ENCODE data around the gene DLL3.
"Not testable (repeated sequence)": the region's sequence is repeated elsewhere in the genome, so short reads cannot be mapped to it uniquely, and the experiment has no call there.

Gene DLL3, protein sequence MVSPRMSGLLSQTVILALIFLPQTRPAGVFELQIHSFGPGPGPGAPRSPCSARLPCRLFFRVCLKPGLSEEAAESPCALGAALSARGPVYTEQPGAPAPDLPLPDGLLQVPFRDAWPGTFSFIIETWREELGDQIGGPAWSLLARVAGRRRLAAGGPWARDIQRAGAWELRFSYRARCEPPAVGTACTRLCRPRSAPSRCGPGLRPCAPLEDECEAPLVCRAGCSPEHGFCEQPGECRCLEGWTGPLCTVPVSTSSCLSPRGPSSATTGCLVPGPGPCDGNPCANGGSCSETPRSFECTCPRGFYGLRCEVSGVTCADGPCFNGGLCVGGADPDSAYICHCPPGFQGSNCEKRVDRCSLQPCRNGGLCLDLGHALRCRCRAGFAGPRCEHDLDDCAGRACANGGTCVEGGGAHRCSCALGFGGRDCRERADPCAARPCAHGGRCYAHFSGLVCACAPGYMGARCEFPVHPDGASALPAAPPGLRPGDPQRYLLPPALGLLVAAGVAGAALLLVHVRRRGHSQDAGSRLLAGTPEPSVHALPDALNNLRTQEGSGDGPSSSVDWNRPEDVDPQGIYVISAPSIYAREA

DNA sequence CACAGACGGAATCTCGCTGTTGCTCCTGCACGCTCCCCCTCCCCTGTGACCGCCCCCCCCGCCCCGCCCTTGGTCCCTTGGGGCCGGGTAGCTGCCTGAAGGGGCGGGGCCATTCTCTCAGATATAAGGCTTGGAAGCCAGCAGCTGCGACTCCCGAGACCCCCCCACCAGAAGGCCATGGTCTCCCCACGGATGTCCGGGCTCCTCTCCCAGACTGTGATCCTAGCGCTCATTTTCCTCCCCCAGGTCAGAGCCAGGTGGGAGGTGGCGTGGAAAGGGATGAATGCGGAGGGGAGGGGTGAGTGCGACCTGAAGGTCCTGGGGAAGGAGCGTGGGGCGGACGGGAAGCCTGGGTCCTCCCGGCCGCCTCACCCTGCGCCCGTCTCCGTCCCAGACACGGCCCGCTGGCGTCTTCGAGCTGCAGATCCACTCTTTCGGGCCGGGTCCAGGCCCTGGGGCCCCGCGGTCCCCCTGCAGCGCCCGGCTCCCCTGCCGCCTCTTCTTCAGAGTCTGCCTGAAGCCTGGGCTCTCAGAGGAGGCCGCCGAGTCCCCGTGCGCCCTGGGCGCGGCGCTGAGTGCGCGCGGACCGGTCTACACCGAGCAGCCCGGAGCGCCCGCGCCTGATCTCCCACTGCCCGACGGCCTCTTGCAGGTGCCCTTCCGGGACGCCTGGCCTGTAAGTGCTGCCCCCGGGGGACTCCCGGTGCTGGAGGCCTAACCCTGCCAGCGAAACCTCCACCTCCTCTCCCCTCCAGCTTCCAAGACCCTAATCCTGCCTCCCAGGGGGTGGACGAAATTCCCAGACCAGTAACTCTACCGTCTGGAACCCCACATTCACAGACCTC, at the start of gene DLL3:
Gene DLL3, plus strand, starts transcription at position 150 of the 845 bp plus-strand sequence. Its CDS starts 28 bp downstream, at position 178.
- no peak for DNase-seq (ENCODE audit: low spot score)

DNA sequence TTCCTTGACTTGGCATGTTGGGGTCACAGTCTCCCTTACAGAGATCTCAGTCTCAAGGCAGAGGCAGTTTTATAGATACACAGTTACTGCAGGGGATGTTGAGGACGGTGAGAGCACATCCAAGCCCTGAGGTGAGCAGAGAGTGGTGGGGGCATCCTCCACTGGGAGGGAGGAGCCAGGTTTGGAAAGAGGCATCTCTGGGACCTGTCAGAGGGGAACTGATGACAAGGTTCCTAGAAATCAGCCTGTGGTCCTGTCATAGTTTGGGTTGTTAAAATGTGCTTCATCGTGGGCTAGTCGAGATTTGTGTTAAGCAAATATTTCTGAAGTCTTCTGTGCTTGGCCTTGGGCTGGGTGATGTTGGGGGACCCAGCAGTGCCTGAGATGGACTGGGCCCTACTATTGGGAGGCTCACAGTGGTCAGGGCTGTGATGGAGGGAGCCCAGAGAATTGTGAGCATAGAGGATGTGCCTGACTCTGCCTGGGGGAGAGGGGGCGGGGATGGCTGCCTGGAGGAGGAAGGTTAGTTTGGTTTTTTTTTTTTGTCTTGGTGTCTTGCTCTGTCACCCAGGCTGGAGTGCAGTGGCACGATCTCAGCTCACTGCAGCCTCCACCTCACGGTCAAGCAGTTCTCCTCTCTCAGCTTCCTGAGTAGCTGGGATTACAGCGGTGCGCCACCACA, 49.5 kb upstream of the DLL3 start:
- no peak for DNase-seq (ENCODE audit: low spot score)

DNA sequence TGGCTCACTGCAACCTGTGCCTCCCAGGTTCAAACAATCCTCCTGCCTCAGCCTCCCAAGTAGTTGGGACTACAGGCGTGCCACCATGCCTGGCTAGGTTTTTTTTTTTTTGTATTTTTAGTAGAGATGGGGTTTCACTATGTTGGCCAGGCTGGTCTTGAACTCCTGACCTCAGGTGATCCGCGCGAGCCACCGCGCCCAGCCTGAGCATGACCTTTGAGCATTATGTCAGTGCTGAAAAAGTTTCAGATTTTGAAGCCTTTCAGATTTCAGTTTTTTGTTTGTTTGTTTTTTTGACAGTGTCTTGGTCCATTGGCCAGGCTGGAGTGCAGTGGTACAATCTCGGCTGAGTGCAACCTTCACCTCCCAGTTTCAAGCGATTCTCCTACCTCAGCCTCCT, 47.5 kb upstream of the DLL3 start:
- DNase-seq (ENCODE audit: low spot score), result not testable (repeated sequence)

DNA sequence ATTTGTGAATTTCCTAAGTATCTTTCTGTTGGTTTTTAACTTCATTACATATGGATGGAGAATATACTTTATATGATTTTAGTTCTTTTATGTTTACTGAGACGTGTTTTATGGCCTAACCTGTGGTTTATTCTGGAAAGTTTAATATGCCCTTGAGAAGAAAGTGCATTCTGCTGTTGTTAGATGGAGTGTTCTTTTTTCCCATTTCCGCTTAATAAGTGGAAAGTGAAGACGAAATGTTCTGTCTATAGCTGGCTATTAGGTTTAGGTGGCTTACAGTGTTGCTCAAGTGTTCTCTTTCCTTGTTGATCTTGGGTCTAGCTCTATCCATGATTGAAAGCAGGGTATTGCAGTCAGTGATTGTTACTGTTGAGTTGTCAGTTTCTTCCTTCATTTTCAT, 35.3 kb upstream of the DLL3 start:
- DNase-seq (ENCODE audit: low spot score), result no peak

DNA sequence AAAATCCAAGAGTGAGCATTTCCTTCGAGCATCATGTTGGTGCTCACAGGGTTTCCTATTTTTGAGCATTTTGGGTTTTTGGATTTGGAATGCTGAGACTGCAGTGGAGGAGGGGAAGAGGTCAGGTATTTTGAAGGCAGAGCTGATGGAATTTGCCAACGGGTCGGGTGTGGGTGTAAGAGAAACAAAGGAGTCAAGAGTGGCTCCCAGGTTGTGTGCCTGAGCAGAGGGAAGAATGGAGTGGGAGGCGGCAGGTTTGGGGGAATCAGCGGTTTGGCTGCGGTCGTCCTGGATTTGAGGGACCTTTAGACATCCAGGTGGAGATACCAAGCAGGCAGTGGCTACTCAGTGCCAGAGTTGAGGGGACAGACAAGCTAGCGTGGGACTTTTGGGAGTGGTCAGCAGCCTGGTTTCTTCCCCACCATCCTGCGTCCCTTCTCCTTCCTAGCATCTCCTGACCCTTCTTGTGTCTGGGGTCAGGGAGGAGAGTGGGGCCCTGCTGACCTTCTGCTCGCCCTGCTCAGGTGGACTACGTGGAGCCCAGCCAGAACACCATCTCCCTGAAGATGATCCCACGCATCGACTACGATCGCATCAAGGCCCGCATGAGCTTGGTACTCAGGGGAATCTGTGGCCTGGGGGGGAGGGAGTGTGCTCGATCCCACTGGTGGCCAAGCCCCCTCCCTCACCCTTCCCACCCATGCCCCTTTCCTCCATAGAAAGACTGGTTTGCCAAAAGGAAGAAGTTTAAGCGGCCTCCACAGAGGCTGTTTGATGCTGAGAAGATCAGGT, 32.6 kb upstream of the DLL3 start:
- no peak for DNase-seq (ENCODE audit: low spot score)

DNA sequence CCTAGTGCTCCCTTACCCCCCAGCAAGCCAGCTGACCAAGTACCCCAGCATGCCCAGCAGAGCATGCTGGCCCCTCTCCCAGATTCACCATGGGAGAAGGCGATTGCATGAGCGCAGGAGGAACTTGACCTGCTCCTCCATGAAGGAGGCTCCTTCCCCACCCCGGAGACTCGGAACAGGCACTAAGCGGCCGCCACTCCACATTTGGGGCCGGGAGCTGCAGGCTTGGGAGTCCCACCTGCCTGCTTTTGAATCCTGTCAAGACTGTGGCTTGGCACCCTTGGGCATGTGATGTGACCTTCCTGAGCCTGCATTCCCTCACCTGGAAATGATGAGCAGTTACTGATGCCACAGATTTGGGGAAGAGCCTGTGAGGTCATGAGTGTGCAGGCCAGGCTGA, 30.8 kb upstream of the DLL3 start:
- DNase-seq (ENCODE audit: low spot score), result no peak

DNA sequence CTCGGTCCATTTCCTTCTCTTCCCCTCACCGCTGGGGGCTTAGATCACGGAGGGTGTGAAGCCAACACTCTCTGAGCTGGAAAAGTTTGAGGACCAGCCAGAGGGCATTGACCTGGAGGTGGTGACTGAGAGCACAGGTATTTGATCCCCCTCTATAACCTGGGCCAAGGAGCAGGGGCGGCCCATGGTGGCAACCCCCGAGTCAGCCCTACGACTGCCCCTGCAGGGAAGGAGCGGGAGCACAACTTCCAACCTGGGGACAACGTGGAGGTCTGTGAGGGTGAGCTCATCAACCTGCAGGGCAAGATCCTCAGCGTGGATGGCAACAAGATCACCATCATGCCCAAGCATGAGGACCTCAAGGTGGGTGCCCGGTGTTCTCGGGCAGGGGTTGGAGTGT, 29.7 kb upstream of the DLL3 start:
- no peak for DNase-seq (ENCODE audit: low spot score)

DNA sequence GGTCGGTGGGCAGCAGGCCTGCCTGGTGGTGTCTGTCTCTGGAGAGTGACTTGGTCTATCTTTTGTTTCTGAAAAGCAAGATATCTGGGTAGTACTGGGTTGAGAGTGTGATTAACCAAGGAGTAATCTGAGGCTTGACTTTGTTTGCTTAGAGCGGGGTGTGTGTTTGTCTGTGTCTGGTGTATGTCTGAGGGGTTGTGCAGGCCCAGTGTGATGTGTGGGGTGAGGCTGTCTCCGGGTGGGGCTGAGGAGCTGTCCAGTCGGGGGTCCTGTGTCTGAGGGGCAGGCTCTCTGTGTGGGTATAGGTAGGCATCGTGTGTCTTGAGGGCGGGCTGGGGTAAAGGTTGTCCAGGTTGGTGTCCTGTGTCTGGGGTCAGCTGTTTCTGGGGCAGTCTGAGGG, 29.2 kb upstream of the DLL3 start:
- DNase-seq (ENCODE audit: low spot score), result no peak

DNA sequence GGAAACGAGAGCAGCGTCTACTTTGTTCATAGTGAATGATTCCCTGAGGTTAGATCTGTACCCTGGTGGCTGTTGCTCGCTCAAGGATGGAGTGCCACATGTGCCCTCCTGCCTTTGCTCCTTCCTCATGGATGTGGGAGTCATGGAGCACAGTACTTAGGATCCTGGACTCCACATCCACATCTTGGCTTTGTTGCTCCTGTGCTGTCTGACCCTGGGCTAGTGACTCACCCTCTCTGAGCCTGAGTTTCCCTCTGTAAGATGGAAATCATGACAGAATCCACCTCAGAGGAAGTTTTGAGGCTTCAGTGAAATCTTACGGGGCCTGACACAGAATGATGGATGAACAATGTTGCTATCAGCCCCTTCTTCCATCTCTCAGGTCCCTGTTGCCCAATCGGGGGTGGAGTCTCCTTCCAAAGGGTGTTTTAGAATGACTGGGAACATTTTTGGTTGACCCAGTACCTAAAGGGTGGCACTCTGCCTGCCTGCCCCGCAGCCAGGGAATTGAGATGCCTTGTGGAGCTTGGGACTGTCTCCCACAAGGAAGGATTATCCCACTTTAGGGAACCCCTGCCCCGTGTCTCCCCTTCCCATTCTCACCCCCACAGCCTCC, 27.9 kb upstream of the DLL3 start:
- no peak for DNase-seq (ENCODE audit: low spot score)

DNA sequence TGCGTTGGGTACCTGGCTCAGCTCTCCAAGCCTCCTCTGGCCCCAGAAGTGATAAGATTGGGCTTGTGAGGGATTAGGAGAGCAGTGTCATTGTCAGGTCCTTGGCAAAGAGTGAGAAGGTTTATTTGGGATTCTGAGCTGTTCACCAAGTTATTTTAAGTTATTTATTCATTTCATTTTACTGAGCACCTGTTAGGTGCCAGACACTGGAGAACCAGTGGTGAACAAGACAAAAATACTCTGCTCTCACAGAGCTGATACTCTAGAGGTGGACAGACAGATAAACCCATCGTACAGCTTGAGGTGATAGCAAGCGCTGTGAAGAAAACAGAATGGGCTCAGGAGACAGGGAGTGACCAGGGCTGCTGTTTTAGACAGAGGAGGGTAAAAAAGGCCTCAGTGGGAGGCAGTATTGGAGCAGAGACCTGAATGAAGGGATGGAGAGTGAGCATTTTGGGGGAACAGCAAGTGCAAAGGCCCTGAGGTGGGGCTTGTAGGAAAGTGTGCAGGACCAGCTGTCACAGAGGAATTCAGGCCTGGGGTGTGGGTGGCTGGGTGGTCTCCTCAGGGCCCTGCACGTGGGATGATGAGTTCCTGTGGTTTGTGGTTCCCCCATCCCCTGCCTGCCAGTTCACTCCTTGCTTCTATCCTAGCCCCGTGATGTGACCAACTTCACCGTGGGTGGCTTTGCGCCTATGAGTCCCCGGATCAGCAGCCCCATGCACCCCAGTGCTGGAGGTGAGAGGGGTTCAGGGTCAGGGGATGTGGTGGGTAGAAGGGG, 26.8 kb upstream of the DLL3 start:
- no peak for DNase-seq (ENCODE audit: low spot score)

DNA sequence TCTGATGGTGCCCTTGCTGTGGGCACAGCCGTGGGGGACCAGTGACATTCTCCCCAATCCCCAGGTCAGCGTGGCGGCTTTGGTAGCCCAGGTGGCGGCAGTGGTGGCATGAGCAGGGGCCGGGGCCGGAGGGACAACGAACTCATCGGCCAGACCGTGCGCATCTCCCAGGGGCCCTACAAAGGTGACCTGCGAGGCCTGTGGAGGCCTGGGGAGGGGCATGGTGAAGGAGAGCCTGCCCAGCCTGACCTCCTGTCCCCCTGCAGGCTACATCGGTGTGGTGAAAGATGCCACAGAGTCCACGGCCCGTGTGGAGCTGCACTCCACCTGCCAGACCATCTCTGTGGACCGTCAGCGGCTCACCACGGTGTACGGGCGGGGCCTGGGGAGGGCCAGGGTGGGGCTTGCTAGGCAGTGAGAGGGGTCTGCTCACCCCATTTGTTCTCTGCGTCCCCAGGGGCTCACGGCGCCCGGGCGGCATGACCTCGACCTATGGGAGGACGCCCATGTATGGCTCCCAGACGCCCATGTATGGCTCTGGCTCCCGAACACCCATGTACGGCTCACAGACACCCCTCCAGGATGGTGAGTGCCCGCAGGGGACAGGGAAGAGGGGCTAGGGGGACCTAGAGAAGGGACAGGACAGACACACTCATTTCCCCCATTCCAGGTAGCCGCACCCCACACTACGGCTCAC, 25.9 kb upstream of the DLL3 start:
- no peak for DNase-seq (ENCODE audit: low spot score)

DNA sequence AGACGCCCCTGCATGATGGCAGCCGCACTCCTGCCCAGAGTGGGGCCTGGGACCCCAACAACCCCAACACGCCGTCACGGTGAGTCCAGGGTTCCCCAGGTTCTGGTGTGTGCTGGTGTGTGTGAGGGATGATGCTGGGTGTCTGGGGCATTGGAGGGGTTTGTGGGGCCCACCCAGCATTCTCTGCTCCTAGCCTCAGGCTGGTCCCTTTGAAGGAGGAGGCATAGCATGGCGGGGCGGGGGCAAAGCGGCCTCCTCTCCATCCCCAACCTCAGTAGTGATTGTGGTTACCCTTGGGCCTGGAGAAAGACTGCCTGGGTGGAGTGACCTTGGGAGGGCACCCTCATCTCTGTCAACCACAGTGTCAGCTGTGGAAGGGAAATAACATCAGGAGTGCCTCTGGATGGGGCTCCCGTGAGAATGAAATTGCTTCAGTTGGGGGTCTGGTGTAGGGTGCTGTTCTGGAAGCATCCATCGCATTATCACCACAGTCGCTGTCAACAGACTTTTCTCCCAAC, 25.2 kb upstream of the DLL3 start:
- DNase-seq (ENCODE audit: low spot score), result no peak

DNA sequence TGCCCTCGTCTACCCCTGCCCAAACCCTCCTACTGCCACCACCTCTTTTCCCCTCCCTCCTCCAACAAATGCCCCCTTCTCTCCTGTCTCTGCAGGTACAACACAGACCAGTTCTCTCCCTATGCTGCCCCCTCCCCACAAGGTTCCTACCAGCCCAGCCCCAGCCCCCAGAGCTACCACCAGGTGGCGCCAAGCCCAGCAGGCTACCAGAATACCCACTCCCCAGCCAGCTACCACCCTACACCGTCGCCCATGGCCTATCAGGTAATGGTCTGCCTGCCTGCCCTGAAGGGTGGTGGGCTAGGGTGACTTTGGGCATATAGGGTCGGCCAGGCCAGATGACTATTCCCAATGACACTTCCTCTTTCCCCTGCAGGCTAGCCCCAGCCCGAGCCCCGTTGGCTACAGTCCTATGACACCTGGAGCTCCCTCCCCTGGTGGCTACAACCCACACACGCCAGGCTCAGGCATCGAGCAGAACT, 24.6 kb upstream of the DLL3 start:
- peak; percentile 21 for DNase-seq (ENCODE audit: low spot score)

DNA sequence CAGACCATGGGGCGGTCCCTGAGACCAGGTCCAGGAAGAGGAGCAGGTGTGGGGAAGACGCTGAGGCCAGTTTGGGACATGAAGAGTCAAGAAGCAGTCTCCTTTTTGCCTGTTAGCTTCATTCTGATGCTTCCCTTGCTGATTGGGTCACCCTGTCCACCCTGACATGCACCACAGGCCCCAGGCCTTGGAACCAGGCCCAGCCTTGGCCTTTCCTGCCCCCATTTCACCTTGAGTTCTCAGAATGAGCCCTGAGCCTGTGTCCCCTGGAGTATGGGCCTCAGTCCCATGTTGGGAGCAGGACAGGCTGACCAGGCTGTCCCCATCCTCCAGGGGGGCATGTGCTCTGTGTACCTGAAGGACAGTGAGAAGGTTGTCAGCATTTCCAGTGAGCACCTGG, 23.0 kb upstream of the DLL3 start:
- DNase-seq (ENCODE audit: low spot score), result no peak

DNA sequence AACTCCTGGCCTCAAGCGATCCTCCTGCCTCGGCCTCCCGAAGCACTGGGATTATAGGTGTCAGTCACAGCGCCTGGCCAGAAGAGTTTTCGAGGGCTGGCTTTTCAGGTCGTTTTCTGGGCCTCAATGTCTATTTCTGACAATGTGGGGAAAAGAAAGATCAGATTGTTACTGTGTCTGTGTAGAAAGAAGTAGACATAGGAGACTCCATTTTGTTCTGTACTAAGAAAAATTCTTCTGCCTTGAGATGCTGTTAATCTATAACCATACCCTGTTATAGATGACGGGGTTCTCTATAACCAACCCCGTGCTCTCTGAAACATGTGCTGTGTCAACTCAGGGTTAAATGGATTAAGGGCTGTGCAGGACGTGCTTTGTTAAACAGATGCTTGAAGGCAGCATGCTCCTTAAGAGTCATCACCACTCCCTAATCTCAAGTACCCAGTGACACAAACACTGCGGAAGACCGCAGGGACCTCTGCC, 19.4 kb upstream of the DLL3 start:
- not testable (repeated sequence) for DNase-seq (ENCODE audit: low spot score)

DNA sequence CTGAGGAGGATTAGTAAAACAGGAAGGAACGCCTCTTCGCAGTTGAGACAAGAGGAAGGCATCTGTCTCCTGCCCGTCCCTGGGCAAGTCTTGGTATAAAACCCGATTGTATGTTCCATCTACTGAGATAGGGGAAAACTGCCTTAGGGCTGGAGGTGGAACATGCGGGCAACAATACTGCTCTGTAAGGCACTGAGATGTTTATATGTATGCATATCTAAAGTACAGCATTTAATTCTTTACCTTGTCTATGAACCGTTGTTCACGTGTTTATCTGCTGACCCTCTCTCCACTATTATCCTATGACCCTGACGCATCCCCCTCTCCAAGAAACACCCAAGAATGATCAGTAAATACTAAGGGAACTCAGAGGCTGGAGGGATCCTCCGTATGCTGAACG, 18.8 kb upstream of the DLL3 start:
- peak; percentile 7 for DNase-seq (ENCODE audit: low spot score)

DNA sequence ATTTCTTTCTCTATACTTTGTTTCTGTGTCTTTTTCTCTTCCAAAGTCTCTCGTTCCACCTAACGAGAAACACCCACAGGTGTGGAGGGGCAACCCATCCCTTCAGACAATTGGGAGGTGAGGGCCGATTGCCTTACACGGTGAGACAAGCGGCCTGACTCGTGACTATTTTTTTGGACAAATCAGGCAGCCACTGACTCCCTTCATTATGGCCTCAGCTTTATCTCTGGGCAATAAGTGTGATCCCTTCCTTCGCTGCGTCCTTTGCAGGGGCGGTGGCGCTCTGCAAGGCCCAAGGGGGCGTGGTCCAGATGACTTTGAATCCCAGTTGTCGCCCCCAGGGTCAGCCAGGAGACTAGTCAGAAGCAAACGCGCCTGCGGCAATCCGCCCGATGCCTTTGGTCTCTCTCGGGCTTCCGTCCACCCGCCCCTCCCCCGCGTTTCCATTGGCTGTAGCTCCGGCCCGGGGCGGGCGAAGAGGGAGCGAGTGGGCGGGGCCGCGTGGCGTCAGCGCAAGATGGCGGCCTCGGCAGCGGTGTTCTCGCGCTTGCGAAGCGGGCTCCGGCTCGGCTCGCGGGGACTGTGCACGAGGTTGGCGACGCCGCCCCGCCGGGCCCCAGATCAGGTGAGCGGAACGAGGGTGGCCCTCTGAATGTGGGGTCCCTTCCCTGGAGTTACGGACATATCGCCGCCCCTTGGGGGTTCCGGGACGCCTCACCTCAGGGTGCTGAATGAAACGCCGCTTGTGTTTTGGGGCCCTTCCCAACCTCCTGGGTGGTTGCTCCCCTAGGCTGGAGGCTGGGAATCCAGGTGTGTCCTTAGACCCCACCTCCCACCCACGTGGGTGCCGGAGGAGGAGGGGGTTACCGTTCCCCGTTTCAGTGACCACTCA, 18.2 kb upstream of the DLL3 start, which contains the start of gene TIMM50:
Gene TIMM50, plus strand, starts transcription at position 502 of the 892 bp plus-strand sequence. Its CDS starts 16 bp downstream, at position 518.
- peak; percentile 96 for DNase-seq (ENCODE audit: low spot score)

DNA sequence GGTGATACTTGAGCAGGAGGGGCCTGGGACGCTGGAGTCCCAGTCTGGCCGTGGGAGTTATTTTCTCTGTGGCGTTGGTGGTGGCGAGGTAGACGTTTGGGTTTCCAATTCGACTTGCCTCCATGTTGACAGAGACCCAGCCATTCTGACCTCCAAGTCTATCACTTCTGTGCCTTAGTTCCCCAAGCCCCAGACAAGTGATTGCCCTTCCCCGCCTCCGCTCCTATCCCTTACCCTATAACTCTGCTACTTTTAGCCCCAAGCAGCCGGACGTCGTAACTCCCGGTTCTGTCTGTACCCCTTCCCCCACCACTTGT, 17.6 kb upstream of the DLL3 start:
- DNase-seq (ENCODE audit: low spot score), result peak; percentile 15

All from kidney capillary endothelial cell (primary cell).